K562 (cell line): ENCODE measurements around the gene NTN3. TPM values are rescaled to one million over a fixed set of nuclear protein-coding genes. Genes with fewer than 3 reads are reported as not detected.

Source experiments
- ARID2 ChIP-seq: fragments of 450-650 bp; IDR thresholded peaks from 2 replicates; pipeline ENCODE4 v1.6.1; 2017; ENCODE audit warnings: antibody characterized with exemption, mild to moderate bottlenecking
- DACH1 ChIP-seq: fragments of 450-650 bp; IDR thresholded peaks from 2 replicates; pipeline ENCODE4 v1.6.1; 2018; ENCODE audit not compliant: partially characterized antibody
- FOXA1 ChIP-seq: fragments of 450-650 bp; IDR thresholded peaks from 2 replicates; pipeline ENCODE4 v1.6.1; 2016; ENCODE audit warnings: mild to moderate bottlenecking, borderline replicate concordance
- GABPA ChIP-seq: fragments of 200-800 bp; sonication (Bioruptor generic); conservative IDR thresholded peaks from 2 replicates; pipeline ENCODE4 v1.6.1; 2016; ENCODE audit warnings: low read depth, missing genetic modification characterization, missing compliant biosample characterization
- GTF2A2 ChIP-seq: IDR thresholded peaks from 2 replicates; pipeline ENCODE4 v1.6.1; 2016; ENCODE audit warnings: mild to moderate bottlenecking, missing genetic modification characterization, missing compliant biosample characterization
- HDAC1 ChIP-seq, 2 experiments: fragments of 450-650 bp; IDR thresholded peaks; 2 replicates each; pipeline ENCODE4 v1.6.1; 2016 to 2017; ENCODE audit warnings: inconsistent platforms in 1 of 2, mild to moderate bottlenecking in 1 of 2, moderate library complexity in 1 of 2
- HNRNPL ChIP-seq: fragments of 200-400 bp; formaldehyde crosslinking; IDR thresholded peaks from 2 replicates; pipeline ENCODE4 v1.6.1; 2017; ENCODE audit warnings: low read depth, mild to moderate bottlenecking, low read length
- NUFIP1 ChIP-seq: fragments of 450-650 bp; IDR thresholded peaks from 2 replicates; pipeline ENCODE4 v1.6.1; 2018; ENCODE audit not compliant: partially characterized antibody
- POLR3A ChIP-seq: IDR thresholded peaks from 2 replicates; pipeline ENCODE4 v1.6.1; 2011; ENCODE audit warnings: borderline replicate concordance, mild to moderate bottlenecking, moderate library complexity; ENCODE audit not compliant: insufficient read length, insufficient read depth; ENCODE audit errors: extremely low read depth
- RFX5 ChIP-seq: IDR thresholded peaks from 2 replicates; pipeline ENCODE4 v1.6.1; 2011; ENCODE audit warnings: low read depth, mild to moderate bottlenecking, improper control_type of control experiment, low read length
- TARDBP ChIP-seq: fragments of 450-650 bp; IDR thresholded peaks from 2 replicates; pipeline ENCODE4 v1.6.1; 2016
- ZFP30 ChIP-seq: fragments of 250-450 bp; sonication (Bioruptor Pico); IDR thresholded peaks from 2 replicates; pipeline ENCODE4 v1.8.0; 2022; ENCODE audit warnings: moderate library complexity, mild to moderate bottlenecking, inconsistent platforms, borderline replicate concordance
- ZMIZ1 ChIP-seq, 2 experiments: fragments of 150-350 bp in 1 of 2; IDR thresholded peaks; 2 replicates each; pipeline ENCODE4 v1.6.1; 2012 to 2016; ENCODE audit warnings: low read depth in 2 of 2, low read length in 2 of 2, mild to moderate bottlenecking in 1 of 2, moderate library complexity in 1 of 2
- ZNF766 ChIP-seq: fragments of 200-800 bp; sonication (Bioruptor generic); conservative IDR thresholded peaks from 2 replicates; pipeline ENCODE4 v1.6.1; 2016; ENCODE audit warnings: missing genetic modification characterization, missing compliant biosample characterization
- polyA plus RNA-seq, 8 experiments: library from polyadenylated mRNA; depleted of rRNA in 4 of 8; stranded (reverse) in 5 of 8; unstranded in 3 of 8; fragments of >200 nt; fragmentation: Nextera tagmentation in 2 of 8; fragmentation: Illumina TruSeq in 1 of 8; extraction: Ambion mirVana in 2 of 8; extraction: Trizol in 1 of 8; gene quantifications; 2 replicates each; pipeline versions ENCODE4 v1.2.1 to v1.2.3, GENCODE V29; 2011 to 2014; ENCODE audit warnings: inconsistent platforms in 1 of 8, missing spikeins in 1 of 8
- total RNA-seq, 7 experiments: library from RNA; depleted of rRNA in 6 of 7; stranded (reverse); fragments of >200 nt in 6 of 7; fragmentation: Illumina TruSeq in 2 of 7; extraction: Trizol in 2 of 7; gene quantifications; 2 replicates each; pipeline versions ENCODE4 v1.2.1 to v1.2.3, GENCODE V29; 2011 to 2021; ENCODE audit warnings: low replicate concordance in 1 of 7
- TF ChIP-seq, protein P1 (sequence below): IDR thresholded peaks from 2 replicates; pipeline ENCODE4 v1.6.1; 2011; ENCODE audit not compliant: insufficient read length; ENCODE audit errors: extremely low read depth
- TF ChIP-seq, protein P2 (sequence below), 2 experiments: IDR thresholded peaks; 2 replicates each; pipeline ENCODE4 v1.6.1; 2011; ENCODE audit warnings: borderline replicate concordance in 1 of 2, control low read depth in 1 of 2, low read depth in 1 of 2, low read length in 1 of 2, mild to moderate bottlenecking in 1 of 2, mixed read lengths in 1 of 2, moderate library complexity in 1 of 2; ENCODE audit not compliant: insufficient read depth in 1 of 2, insufficient read length in 1 of 2, poor library complexity in 1 of 2, severe bottlenecking in 1 of 2; ENCODE audit errors: extremely low read depth in 1 of 2
- TF ChIP-seq, protein P3 (sequence below): fragments of 450-650 bp; IDR thresholded peaks from 2 replicates; pipeline ENCODE4 v1.6.1; 2017; ENCODE audit warnings: mild to moderate bottlenecking, moderate library complexity
- TF ChIP-seq, protein P4 (sequence below): conservative IDR thresholded peaks from 2 replicates; pipeline ENCODE4 v1.6.1; 2011; ENCODE audit warnings: low read depth, mild to moderate bottlenecking, low read length; ENCODE audit not compliant: control insufficient read depth

Gene NTN3
- total and polyA plus RNA-seq, 9 of the 15 experiments (the other 6 are each of a cell fraction or from before 2014, with no cell fraction given), result not detected

GRCh38 chr16:2471653-2472487, 773 bp downstream of the NTN3 start (continued):
- TF ChIP-seq HDAC1 (IDR thresholded peaks at IDR 0.05) (no peak), POLR3A (no peak), ZMIZ1 (IDR thresholded peaks at IDR 0.05; ENCODE audit: low read depth in 2 of 2, low read length in 2 of 2) (no peak), HNRNPL (peak; percentile 86; the same call in 1 of the 2 replicates), ZNF766 (no peak), FOXA1 (no peak), TARDBP (no peak), ARID2 (no peak), GABPA (tag) (no peak), ZFP30 (CRISPR knock-in tag) (no peak), DACH1 (no peak), NUFIP1 (no peak), GTF2A2 (no peak), RFX5 (no peak)
- TF ChIP-seq, protein P1, sequence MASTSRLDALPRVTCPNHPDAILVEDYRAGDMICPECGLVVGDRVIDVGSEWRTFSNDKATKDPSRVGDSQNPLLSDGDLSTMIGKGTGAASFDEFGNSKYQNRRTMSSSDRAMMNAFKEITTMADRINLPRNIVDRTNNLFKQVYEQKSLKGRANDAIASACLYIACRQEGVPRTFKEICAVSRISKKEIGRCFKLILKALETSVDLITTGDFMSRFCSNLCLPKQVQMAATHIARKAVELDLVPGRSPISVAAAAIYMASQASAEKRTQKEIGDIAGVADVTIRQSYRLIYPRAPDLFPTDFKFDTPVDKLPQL, result no peak
- TF ChIP-seq, protein P2, sequence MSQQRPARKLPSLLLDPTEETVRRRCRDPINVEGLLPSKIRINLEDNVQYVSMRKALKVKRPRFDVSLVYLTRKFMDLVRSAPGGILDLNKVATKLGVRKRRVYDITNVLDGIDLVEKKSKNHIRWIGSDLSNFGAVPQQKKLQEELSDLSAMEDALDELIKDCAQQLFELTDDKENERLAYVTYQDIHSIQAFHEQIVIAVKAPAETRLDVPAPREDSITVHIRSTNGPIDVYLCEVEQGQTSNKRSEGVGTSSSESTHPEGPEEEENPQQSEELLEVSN (IDR thresholded peaks at IDR 0.05; ENCODE audit: borderline replicate concordance in 1 of 2, extremely low read depth in 1 of 2, insufficient read depth in 1 of 2, insufficient read length in 1 of 2, low read depth in 1 of 2, low read length in 1 of 2, poor library complexity in 1 of 2, severe bottlenecking in 1 of 2), result peak in 1 of 2 experiments; percentile 5
- TF ChIP-seq, protein P3, sequence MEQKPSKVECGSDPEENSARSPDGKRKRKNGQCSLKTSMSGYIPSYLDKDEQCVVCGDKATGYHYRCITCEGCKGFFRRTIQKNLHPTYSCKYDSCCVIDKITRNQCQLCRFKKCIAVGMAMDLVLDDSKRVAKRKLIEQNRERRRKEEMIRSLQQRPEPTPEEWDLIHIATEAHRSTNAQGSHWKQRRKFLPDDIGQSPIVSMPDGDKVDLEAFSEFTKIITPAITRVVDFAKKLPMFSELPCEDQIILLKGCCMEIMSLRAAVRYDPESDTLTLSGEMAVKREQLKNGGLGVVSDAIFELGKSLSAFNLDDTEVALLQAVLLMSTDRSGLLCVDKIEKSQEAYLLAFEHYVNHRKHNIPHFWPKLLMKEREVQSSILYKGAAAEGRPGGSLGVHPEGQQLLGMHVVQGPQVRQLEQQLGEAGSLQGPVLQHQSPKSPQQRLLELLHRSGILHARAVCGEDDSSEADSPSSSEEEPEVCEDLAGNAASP, result no peak
- TF ChIP-seq, protein P4, sequence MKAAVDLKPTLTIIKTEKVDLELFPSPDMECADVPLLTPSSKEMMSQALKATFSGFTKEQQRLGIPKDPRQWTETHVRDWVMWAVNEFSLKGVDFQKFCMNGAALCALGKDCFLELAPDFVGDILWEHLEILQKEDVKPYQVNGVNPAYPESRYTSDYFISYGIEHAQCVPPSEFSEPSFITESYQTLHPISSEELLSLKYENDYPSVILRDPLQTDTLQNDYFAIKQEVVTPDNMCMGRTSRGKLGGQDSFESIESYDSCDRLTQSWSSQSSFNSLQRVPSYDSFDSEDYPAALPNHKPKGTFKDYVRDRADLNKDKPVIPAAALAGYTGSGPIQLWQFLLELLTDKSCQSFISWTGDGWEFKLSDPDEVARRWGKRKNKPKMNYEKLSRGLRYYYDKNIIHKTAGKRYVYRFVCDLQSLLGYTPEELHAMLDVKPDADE, result no peak
